C4-2B (cell line): ENCODE results near the gene MBD1.

Experiments
- CTCF ChIP-seq: fragments of 450-650 bp; conservative IDR thresholded peaks from 2 replicates; pipeline ENCODE4 v1.5.1; 2017; ENCODE audit warnings: mild to moderate bottlenecking
- ZFX ChIP-seq: fragments of 450-650 bp; IDR thresholded peaks from 2 replicates; pipeline ENCODE4 v1.6.1; 2017

GRCh38 chr18:50286391-50287027, 5.2 kb upstream of the MBD1 start:
- TF ChIP-seq CTCF = no peak
- TF ChIP-seq ZFX = no peak
